Duodenal mucosa (tissue), 2 donors: Measurements from ENCODE around the gene CTNNA2.

Experiments used
- H3K27ac ChIP-seq: one replicate; pipeline ENCODE4 v1.7.0; 2013; ENCODE audit warnings: low read depth, low read length
- H3K27me3 ChIP-seq, 2 donors: one replicate each; pipeline ENCODE4 v1.7.0; 2013; ENCODE audit warnings: low read length in 2 of 2, control low read depth in 1 of 2; ENCODE audit not compliant: insufficient read depth in 2 of 2, control insufficient read depth in 1 of 2
- H3K36me3 ChIP-seq, 2 donors: one replicate each; pipeline ENCODE4 v1.7.0; 2013; ENCODE audit warnings: low read length in 2 of 2, control low read depth in 1 of 2; ENCODE audit not compliant: insufficient read depth in 2 of 2, control insufficient read depth in 1 of 2
- H3K4me1 ChIP-seq, 2 donors: one replicate each; pipeline ENCODE4 v1.7.0; 2013; ENCODE audit warnings: low read length in 2 of 2, control low read depth in 1 of 2; ENCODE audit not compliant: insufficient read depth in 2 of 2, control insufficient read depth in 1 of 2
- H3K4me3 ChIP-seq, 2 donors: one replicate each; pipeline ENCODE4 v1.7.0; 2013; ENCODE audit warnings: low read length in 2 of 2, low read depth in 1 of 2
- H3K9ac ChIP-seq, 2 donors: one replicate each; pipeline ENCODE4 v1.7.0; 2013; ENCODE audit warnings: low read length in 2 of 2, low read depth in 1 of 2
- H3K9me3 ChIP-seq, 2 donors: one replicate each; pipeline ENCODE4 v1.7.0; 2013; ENCODE audit warnings: low read length in 2 of 2, control low read depth in 1 of 2; ENCODE audit not compliant: control insufficient read depth in 1 of 2

The CTNNA2 gene

GRCh38 chr2:80050246-80050645, 537.4 kb downstream of the CTNNA2 start:
- H3K27me3 ChIP-seq = no peaks in the 10 kb centered on the region
- no peaks in the 10 kb centered on the region for H3K9me3 ChIP-seq
- no peaks in the 10 kb centered on the region for H3K36me3 ChIP-seq
- no peak overlapping the region for H3K4me3 ChIP-seq
- H3K27ac ChIP-seq = no peak overlapping the region
- H3K9ac ChIP-seq = no peak overlapping the region
- peaks cover 0 to 7% of the 10 kb centered on the region in 2 donors for H3K4me1 ChIP-seq

DNA sequence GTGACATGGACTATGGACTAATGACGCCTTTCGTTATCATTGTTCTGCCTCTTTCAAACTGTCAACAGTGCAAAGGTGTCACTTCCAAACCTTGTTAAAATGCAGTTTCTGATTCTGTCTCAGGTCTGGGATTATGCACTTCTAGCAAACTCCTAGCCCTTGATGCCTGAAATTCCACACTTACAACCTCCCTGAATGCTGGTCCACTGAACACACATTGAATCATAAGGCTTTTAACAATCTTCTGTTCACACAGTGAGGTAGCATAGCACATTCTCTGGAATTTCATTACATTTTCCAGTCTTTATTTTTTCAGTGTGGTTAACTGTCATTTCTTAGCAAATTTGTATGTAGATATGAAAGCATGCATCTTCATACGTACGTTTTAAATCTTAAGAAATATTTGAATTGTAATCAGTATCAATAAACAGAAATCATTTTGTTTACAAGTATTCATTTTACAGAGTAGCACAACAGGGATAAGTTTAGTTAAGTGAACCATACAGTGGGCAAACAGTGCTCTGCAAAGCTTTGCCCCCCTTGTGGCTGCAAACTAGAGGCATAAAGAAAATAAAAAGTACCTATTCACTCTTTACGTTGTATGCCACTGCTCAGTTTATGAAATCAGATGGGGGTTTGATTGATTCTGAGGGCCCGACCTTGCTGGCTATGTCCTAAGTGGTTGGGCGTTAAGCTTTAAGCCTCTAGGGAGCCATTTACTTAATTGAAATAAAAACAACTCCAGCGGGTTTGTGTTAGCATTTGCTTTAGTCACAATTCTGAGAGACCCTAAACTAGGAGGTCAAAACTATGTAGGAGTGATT, 540.9 kb downstream of the CTNNA2 start:
- H3K9ac ChIP-seq = no peak overlapping the region
- H3K4me3 ChIP-seq = no peak overlapping the region
- H3K27me3 ChIP-seq = no peaks in the 10 kb centered on the region
- no peak overlapping the region for H3K27ac ChIP-seq
- H3K4me1 ChIP-seq = peaks cover 0 to 7% of the 10 kb centered on the region in 2 donors
- H3K36me3 ChIP-seq = no peaks in the 10 kb centered on the region
- H3K9me3 ChIP-seq = no peaks in the 10 kb centered on the region

DNA sequence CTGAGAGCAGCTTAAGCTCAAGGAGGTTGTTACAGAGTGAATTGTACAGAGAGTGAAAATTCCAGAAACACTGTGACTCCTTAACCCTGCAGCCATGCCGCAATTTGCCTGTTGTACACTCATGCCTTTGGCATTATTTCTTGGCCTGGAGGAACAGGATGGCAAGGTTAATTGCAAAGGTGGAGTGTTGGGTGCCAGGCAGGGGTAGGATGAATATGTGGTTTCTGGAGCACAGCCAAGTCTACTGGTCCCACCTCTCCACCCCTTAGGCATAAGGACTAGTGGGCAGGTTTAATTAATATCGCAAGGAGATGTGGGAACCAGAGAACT, 541.5 kb downstream of the CTNNA2 start:
- no peaks in the 10 kb centered on the region for H3K27me3 ChIP-seq
- H3K4me3 ChIP-seq = no peak overlapping the region
- H3K9me3 ChIP-seq = no peaks in the 10 kb centered on the region
- H3K4me1 ChIP-seq = peaks cover 0 to 7% of the 10 kb centered on the region in 2 donors
- H3K27ac ChIP-seq = no peak overlapping the region
- no peaks in the 10 kb centered on the region for H3K36me3 ChIP-seq
- H3K9ac ChIP-seq = no peak overlapping the region

- peaks cover 0 to 7% of the 10 kb centered on the region in 2 donors for H3K4me1 ChIP-seq
- no peaks in the 10 kb centered on the region for H3K9me3 ChIP-seq
- H3K27me3 ChIP-seq = no peaks in the 10 kb centered on the region
- no peak overlapping the region for H3K27ac ChIP-seq
- H3K9ac ChIP-seq = no peak overlapping the region
- H3K36me3 ChIP-seq = no peaks in the 10 kb centered on the region
- no peak overlapping the region for H3K4me3 ChIP-seq
These were observed 545.1 kb downstream of the CTNNA2 start for GRCh38 chr2:80057956-80058355.

DNA sequence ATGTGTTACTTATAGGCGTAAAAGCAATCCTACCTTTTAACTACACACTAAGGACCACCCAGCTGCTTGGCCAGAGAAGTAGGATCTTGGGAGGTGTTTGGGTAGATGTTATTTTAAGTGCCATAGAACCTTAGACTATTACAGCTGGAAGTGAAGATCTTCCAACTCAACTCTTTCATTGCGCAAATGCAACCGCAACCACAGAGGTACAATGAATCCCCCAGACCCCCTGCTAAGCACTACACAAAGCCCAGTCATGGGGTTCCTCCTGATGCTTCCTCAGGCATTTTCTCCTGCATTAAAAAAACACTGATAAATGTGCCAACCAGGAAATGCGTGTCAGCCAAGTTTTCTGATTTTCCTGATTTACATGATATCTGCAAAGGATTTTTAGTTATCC, 545.7 kb downstream of the CTNNA2 start:
- no peaks in the 10 kb centered on the region for H3K9me3 ChIP-seq
- H3K27ac ChIP-seq = no peak overlapping the region
- H3K9ac ChIP-seq = no peak overlapping the region
- peaks cover 0 to 4% of the 10 kb centered on the region in 2 donors for H3K4me1 ChIP-seq
- H3K27me3 ChIP-seq = no peaks in the 10 kb centered on the region
- H3K4me3 ChIP-seq = no peak overlapping the region
- no peaks in the 10 kb centered on the region for H3K36me3 ChIP-seq

DNA sequence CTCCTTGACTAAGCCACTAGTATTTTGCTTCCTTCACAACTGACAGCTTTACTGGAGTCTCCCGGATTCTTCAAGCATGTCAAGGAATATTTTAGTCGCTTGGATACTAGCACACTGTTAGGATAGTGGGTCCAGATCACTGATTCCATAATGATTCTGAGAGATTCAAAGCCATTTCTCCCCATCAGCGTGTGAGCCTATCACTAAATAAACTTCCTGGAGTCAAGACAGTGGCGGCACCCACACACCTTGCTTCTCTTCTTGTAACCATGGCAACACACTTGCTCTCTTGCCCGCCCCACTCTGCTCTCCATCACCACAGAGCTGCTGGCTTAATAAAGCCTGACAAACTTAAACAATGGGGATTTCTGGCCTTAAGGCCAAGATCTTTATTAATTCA, 546.6 kb downstream of the CTNNA2 start:
- H3K9ac ChIP-seq = no peak overlapping the region
- no peak overlapping the region for H3K4me3 ChIP-seq
- no peaks in the 10 kb centered on the region for H3K36me3 ChIP-seq
- no peaks in the 10 kb centered on the region for H3K27me3 ChIP-seq
- no peak overlapping the region for H3K27ac ChIP-seq
- no peaks in the 10 kb centered on the region for H3K4me1 ChIP-seq
- H3K9me3 ChIP-seq = no peaks in the 10 kb centered on the region

- no peaks in the 10 kb centered on the region for H3K9me3 ChIP-seq
- no peaks in the 10 kb centered on the region for H3K36me3 ChIP-seq
- H3K4me1 ChIP-seq = no peaks in the 10 kb centered on the region
- H3K27me3 ChIP-seq = no peaks in the 10 kb centered on the region
- H3K27ac ChIP-seq = no peak overlapping the region
- H3K9ac ChIP-seq = no peak overlapping the region
- H3K4me3 ChIP-seq = no peak overlapping the region
These were observed 549.0 kb downstream of the CTNNA2 start for GRCh38 chr2:80061881-80062280.

DNA sequence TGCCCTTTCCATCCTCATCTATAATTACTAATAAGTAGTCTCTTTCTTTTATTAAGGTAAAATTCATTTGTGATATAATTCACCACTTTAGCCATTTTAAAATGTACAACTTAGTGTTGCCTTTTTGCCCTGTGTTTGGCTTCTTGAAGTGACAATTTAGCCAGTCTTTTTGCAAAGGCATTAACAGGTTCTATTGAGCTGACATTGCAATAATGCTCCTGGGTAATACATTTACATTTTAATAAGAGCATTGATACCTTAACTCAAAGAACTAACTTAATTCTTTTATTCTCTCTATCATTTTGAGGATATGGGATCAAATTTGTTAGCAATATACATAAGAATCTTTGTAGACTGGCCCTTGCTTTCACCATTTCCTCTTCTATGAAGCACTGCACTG, 549.4 kb downstream of the CTNNA2 start:
- Histone ChIP-seq H3K9me3 (no peaks in the 10 kb centered on the region), H3K27ac (no peak overlapping the region), H3K9ac (no peak overlapping the region), H3K27me3 (no peaks in the 10 kb centered on the region), H3K4me3 (no peak overlapping the region), H3K4me1 (no peaks in the 10 kb centered on the region), H3K36me3 (no peaks in the 10 kb centered on the region)

GRCh38 chr2:80068038-80068731, 555.3 kb downstream of the CTNNA2 start:
- no peaks in the 10 kb centered on the region for H3K9me3 ChIP-seq
- H3K4me1 ChIP-seq = no peaks in the 10 kb centered on the region
- H3K9ac ChIP-seq = no peak overlapping the region
- H3K27me3 ChIP-seq = no peaks in the 10 kb centered on the region
- H3K4me3 ChIP-seq = no peak overlapping the region
- no peaks in the 10 kb centered on the region for H3K36me3 ChIP-seq
- no peak overlapping the region for H3K27ac ChIP-seq

- Histone ChIP-seq H3K9me3 (no peaks in the 10 kb centered on the region), H3K36me3 (no peaks in the 10 kb centered on the region), H3K4me1 (no peaks in the 10 kb centered on the region), H3K4me3 (no peak overlapping the region), H3K9ac (no peak overlapping the region), H3K27me3 (no peaks in the 10 kb centered on the region), H3K27ac (no peak overlapping the region)
These were observed 557.7 kb downstream of the CTNNA2 start for GRCh38 chr2:80070587-80070986.
